ENCODE data around the gene CALR. TPM values are rescaled to one million over a fixed set of nuclear protein-coding genes. Genes with fewer than 3 reads are reported as not detected.
A peak's percentile ranks its signal among the peaks of the same experiment; 100 is the strongest.
"Not testable (repeated sequence)": the region's sequence is repeated elsewhere in the genome, so short reads cannot be mapped to it uniquely, and the experiment has no call there.

The CALR gene
- total and polyA plus RNA-seq, 10 donors, result 150 to 828 (median 406) TPM

DNA sequence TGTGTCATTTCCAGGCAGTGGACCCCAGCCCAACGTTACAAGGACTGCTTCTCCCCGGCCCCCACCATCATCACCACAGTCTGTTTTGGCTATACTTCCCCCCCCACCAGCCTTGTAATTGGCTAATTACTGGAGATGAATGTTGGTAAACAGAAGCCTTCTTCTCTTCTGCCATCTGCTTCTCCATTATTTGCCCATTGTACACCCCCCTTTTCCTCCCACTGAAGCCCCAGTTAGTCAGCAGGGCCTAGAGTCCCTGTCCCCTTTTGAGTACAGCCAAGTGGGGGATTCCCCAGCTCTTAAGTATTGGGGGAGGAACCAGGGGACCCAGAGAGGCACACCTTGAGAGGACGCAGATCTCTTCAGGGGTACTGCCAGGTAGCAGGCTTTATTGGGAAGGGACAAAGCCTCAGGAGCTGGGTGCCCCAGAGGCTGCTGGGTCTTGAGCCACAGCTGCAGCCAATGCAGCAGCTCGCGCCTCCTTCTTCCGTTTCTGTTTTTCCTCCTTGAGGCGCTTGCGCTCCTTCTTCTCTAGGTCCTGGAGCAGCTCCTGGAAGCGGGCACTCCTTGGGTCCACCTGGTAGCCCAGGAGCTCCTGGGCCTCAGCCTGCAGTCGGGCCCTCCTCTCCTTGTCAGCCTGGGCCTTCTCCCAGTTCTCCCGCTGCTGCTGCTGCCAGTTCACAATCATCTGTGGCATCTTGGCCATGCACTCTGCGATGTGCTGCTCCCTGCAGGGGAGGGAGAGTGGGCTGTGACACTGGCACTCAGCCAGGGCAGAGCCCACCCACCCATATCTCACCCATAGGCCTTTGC, 15.6 kb downstream of the CALR start:
- no peak overlapping the region for H3K4me3 ChIP-seq
- peaks cover 36 to 80% (median 57%) of the 10 kb centered on the region in 6 donors for H3K4me1 ChIP-seq
- TF ChIP-seq POLR2AphosphoS5 (IDR thresholded peaks at IDR 0.05), result peak in 2 of 3 donors; percentile 28 to 65
- TF ChIP-seq, protein P1, sequence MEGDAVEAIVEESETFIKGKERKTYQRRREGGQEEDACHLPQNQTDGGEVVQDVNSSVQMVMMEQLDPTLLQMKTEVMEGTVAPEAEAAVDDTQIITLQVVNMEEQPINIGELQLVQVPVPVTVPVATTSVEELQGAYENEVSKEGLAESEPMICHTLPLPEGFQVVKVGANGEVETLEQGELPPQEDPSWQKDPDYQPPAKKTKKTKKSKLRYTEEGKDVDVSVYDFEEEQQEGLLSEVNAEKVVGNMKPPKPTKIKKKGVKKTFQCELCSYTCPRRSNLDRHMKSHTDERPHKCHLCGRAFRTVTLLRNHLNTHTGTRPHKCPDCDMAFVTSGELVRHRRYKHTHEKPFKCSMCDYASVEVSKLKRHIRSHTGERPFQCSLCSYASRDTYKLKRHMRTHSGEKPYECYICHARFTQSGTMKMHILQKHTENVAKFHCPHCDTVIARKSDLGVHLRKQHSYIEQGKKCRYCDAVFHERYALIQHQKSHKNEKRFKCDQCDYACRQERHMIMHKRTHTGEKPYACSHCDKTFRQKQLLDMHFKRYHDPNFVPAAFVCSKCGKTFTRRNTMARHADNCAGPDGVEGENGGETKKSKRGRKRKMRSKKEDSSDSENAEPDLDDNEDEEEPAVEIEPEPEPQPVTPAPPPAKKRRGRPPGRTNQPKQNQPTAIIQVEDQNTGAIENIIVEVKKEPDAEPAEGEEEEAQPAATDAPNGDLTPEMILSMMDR (IDR thresholded peaks at IDR 0.05 in 8 of 11, conservative IDR thresholded peaks at IDR 0.05 in 3 of 11), result no peak
- TF ChIP-seq POLR2A (IDR thresholded peaks at IDR 0.05), result no peak
- H3K9me3 ChIP-seq, result no peaks in the 10 kb centered on the region
- no peak for DNase-seq
- peak overlapping the region in 7 of 8 donors; percentile 44 to 93 (median 73) for H3K27ac ChIP-seq
- intact Hi-C loops (cut with DNase I; ENCODE audit: low total_unique reads), result no loop called here
- H3K27me3 ChIP-seq (replicated peaks in 1 of 7), result no peaks in the 10 kb centered on the region
- H3K36me3 ChIP-seq, result peaks cover 5 to 67% (median 53%) of the 10 kb centered on the region in 6 donors
- 54 to 75% (median 62%) methylated on average over 11 to 12 of the region's 12 CpGs for WGBS, 5 donors

DNA sequence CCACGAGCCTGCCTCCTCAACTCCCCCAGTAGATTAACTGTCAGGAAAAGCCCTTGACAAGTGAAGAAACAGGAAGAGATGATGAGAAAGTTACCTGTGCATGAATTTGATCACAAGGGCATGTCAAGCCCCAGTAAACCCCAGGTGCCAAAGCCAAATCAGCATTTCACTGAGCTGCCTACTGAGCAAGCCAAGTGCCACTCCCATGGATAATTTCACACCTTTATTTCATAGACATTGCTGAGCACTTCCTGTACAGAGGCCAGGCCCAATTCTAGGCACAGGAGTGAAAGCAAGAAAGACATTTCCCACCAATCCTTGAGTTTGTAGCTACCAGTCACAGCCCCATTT, 16.2 kb downstream of the CALR start:
- Histone ChIP-seq H3K27ac (peak overlapping the region in 6 of 8 donors; percentile 43 to 93 (median 68)), H3K36me3 (peaks cover 0 to 61% (median 48%) of the 10 kb centered on the region in 6 donors)
- intact Hi-C loops (cut with DNase I; ENCODE audit: low total_unique reads), result no loop called here

DNA sequence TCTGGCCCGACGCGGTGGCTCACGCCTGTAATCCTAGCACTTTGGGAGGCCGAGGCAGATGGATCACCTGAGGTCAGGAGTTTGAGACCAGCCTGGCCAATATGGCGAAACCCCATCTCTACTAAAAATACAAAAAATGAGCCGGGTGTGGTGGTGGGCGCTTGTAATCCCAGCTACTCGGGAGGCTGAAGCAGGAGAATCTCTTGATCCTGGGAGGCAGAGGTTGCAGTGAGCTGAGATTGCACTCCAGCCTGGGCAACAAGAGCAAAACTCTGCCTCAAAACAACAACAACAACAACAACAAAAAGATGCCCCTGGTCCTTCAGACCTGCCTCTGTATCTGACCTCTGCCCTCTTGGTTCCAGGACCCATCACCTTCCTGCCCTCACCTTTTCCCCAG, 17.2 kb downstream of the CALR start:
- Histone ChIP-seq H3K27ac (peak overlapping the region in 5 of 8 donors; percentile 89 to 93 (median 92)), H3K4me1 (peaks cover 36 to 66% (median 51%) of the 10 kb centered on the region in 6 donors), H3K4me3 (peak overlapping the region in 6 of 8 donors; percentile 87 to 99 (median 96)), H3K36me3 (peaks cover 0 to 51% (median 38%) of the 10 kb centered on the region in 6 donors)
- intact Hi-C loops (cut with DNase I; ENCODE audit: low total_unique reads); H3K27me3 ChIP-seq (replicated peaks in 1 of 7); H3K9me3 ChIP-seq; DNase-seq: not testable (repeated sequence)
- WGBS, 5 donors, result 83 to 86% (median 85%) methylated on average over 9 of the region's 9 CpGs

More for the DNA sequence above, 16.2 kb downstream of the CALR start:
- Histone ChIP-seq H3K4me3 (no peak overlapping the region), H3K4me1 (peaks cover 36 to 74% (median 54%) of the 10 kb centered on the region in 6 donors), H3K27me3 (replicated peaks in 1 of 7) (no peaks in the 10 kb centered on the region), H3K9me3 (no peaks in the 10 kb centered on the region)
- no peak for TF ChIP-seq POLR2A (IDR thresholded peaks at IDR 0.05)
- no peak for TF ChIP-seq POLR2AphosphoS5 (IDR thresholded peaks at IDR 0.05)
- TF ChIP-seq, protein P1 (IDR thresholded peaks at IDR 0.05 in 8 of 11, conservative IDR thresholded peaks at IDR 0.05 in 3 of 11), result no peak
- 16 to 42% (median 29%) methylated on average over 1 of the region's 1 CpG for WGBS, 5 donors
- DNase-seq, result no peak

DNA sequence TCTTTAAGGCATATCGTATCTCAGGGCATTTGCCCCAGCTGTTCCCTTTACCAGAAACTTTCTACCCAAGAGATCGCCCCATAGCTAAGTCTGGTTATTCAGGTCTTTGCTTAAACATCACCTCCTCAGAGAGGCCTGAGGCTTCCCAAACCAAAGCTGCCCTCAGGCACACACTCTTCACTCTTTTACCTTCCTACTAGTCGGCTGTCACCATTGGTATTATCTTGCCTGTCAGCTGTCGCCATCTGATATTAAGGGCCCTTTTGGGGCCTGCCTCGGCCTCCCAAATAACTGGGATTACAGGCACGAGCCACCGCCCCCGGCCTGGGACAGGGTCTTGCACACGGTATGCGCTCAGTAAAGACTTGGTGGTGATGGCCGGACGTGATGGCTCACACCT, 17.6 kb downstream of the CALR start:
- Histone ChIP-seq H3K9me3 (no peaks in the 10 kb centered on the region), H3K27ac (peak overlapping the region in 6 of 8 donors; percentile 89 to 94 (median 92)), H3K27me3 (replicated peaks in 1 of 7) (no peaks in the 10 kb centered on the region), H3K4me3 (peak overlapping the region; percentile 79 to 99 (median 93)), H3K4me1 (peaks cover 36 to 66% (median 51%) of the 10 kb centered on the region in 6 donors), H3K36me3 (peaks cover 0 to 47% (median 34%) of the 10 kb centered on the region in 6 donors)
- intact Hi-C loops (cut with DNase I; ENCODE audit: low total_unique reads), result no loop called here
- 53 to 73% (median 66%) methylated on average over 12 of the region's 12 CpGs for WGBS, 5 donors
- TF ChIP-seq POLR2AphosphoS5 (IDR thresholded peaks at IDR 0.05), result no peak
- no peak for TF ChIP-seq POLR2A (IDR thresholded peaks at IDR 0.05)
- TF ChIP-seq, protein P1 (IDR thresholded peaks at IDR 0.05 in 8 of 11, conservative IDR thresholded peaks at IDR 0.05 in 3 of 11), result no peak
- no peak for DNase-seq

Measured in spleen (tissue), 11 donors.